Stimulated activated CD4-positive, alpha-beta T cell treated with anti-CD3 and anti-CD28 coated beads, Interleukin-15, amount 100 ng/mL, for 24 hours (primary cell): ENCODE results near the gene DOK7.

Experiments used
- DNase-seq: peaks from one replicate; pipeline ENCODE4 v3.0.0-alpha.2; 2020

The DOK7 gene

GRCh38 chr4:3476936-3477749 lies 14.0 kb downstream of the DOK7 start:
- DNase-seq, result no peak

GRCh38 chr4:3477750-3478430 lies 14.8 kb downstream of the DOK7 start:
- DNase-seq, result no peak

- no peak for DNase-seq
Measured at GRCh38 chr4:3478446-3479357, 15.6 kb downstream of the DOK7 start.

- no peak for DNase-seq
Measured at GRCh38 chr4:3479358-3480101, 16.4 kb downstream of the DOK7 start.

- peak; percentile 82 for DNase-seq
Measured at GRCh38 chr4:3480528-3481112, 17.5 kb downstream of the DOK7 start.

GRCh38 chr4:3481113-3481531 lies 18.0 kb downstream of the DOK7 start:
- no peak for DNase-seq

GRCh38 chr4:3481783-3482393 lies 18.8 kb downstream of the DOK7 start:
- no peak for DNase-seq

- DNase-seq, result no peak
Measured at GRCh38 chr4:3482707-3483106, 19.6 kb downstream of the DOK7 start.

- DNase-seq, result no peak
Measured at GRCh38 chr4:3483471-3483921, 20.4 kb downstream of the DOK7 start.

- no peak for DNase-seq
Measured at GRCh38 chr4:3484057-3484973, 21.2 kb downstream of the DOK7 start.

GRCh38 chr4:3485011-3485791 lies 22.1 kb downstream of the DOK7 start:
- DNase-seq, result no peak

- DNase-seq, result no peak
Measured at GRCh38 chr4:3485886-3486540, 22.9 kb downstream of the DOK7 start.

- no peak for DNase-seq
Measured at GRCh38 chr4:3486541-3487540, 23.7 kb downstream of the DOK7 start.

GRCh38 chr4:3487861-3488260 lies 24.8 kb downstream of the DOK7 start:
- no peak for DNase-seq

- no peak for DNase-seq
Measured at GRCh38 chr4:3488820-3489219, 25.7 kb downstream of the DOK7 start.

GRCh38 chr4:3489451-3489962 lies 26.4 kb downstream of the DOK7 start:
- no peak for DNase-seq

GRCh38 chr4:3491681-3492405 lies 28.7 kb downstream of the DOK7 start:
- no peak for DNase-seq
